GM21528 (cell line): ENCODE measurements around the gene TUBB4B.

Experiments used
- ATAC-seq: cut with Tn5 transposase; IDR thresholded peaks from one replicate; pipeline ENCODE4 v1.9.1; 2021; ENCODE audit warnings: mild to moderate bottlenecking, moderate library complexity; ENCODE audit not compliant: unreplicated experiment, low FRiP score

The TUBB4B gene

DNA sequence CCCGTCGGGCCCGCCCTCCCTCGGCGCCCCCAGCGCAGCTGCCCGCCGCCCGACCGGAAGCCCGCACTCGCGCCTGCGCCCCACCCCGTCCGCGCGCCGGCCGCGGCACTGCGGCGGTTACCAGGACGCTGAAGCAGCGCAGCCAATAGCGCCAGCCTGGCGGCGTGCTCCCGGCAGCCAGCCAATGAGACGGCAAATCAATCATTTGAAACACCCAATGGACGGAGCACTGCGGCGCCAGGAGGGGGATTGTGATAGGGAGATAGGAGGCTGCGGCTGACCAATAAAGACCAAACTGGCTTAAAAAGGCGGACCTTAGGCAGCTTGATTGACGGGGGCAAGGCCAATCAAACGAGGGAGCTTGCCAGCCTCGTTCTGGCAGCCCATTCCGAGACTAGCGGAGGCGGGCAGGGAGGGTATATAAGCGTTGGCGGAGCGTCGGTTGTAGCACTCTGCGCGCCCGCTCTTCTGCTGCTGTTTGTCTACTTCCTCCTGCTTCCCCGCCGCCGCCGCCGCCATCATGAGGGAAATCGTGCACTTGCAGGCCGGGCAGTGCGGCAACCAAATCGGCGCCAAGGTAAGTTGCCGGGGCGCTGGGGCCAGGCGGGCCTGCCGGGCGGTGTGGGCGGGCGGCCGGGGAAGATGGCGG, at the start of gene TUBB4B:
TUBB4B (plus strand) TSS at position 447 of the 649 bp plus-strand sequence; CDS start at position 521, 74 bp downstream.
- peak; percentile 75 for ATAC-seq

DNA sequence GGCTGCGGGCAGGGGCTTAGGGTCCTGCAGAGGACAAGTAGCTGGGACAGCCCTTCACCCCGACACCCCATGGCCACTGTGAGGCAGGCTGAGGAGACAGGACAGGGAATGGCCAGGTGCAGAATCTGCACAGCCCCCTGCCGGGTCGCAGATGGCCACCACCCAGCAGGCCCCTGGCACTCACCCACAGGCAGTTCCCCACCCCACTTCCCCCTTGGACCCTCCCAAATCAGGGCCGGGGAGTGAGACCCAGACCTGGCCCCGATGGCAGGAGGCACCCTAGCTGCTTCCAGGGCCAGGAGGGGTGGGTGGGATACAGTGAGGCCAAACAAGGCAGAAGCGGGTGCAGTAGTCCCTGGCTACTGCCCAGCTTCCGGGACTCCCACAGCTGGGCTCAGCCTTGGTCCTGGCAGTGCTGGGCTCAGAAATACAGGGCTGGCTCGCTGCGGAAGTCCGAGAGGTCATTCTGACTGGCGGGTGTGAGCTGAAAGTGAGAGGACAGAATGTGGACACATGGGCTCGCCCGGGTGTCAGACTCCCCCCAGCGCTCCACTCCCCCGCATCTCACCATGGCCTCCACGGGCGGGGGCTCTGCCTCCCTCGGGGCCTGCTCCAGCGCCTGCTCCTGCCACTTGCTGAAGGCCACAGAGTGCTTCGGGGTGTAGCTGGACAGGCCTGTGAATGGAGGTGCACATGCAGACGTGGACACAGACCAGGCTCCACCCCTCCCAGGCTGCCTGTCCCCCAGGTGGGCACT, 49.2 kb upstream of the TUBB4B start:
- ATAC-seq: no peak

DNA sequence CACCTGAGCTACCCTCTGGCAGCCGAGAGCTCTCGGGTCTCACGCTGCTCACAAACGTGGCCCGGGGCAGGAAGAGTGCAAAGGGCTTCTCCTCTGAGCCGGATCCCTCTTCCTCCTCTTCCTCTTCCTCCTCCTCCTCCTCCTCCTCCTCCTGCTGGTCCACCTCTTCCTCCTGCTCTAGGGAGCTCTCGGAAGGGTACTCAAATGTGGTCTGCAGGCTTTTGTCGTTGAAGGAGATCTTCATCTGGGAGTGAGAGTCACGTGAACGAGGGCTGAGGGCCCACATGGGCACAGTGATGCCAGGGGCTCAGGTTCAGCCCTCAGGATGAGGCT, 48.7 kb upstream of the TUBB4B start:
- ATAC-seq: no peak

DNA sequence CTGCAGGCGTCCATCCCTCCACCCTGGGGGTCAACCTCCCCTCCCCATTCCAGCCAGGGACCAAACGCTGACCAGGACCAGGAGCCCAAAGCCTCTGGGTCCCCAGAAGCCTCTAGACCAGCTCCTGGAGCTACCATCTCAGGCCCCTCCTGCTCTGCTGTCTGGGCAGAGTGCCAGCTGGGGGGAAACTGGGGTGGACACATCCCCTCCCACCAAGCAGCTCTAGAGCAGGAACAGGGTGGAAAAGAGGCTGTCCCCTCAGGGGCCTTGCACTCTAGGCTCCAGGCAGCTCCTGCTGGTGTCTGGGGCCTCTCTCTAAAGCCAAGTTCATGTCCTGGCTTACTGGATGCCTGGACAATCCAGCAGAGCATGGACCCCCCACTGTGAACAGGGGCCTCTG, 48.2 kb upstream of the TUBB4B start:
- ATAC-seq: no peak

DNA sequence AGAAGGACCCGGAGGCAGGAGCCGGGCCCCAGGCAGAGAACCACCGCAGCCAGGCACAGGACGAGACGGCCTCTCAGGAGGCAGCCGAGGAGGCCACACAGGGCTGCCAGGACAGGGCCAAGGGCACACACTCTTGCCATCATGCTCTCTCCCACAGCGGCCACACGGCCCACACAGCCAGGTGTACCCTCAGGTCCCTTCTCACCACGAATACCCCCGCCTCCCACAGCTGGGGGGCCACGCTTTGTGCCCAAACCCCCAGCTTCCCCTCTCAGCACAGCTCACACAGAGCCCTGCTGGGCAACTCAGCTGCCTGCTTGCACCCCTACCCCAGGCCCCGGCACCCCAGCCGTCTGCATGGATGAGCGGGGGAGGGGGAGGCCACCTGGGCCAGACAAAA, 47.3 kb upstream of the TUBB4B start:
- ATAC-seq: no peak

DNA sequence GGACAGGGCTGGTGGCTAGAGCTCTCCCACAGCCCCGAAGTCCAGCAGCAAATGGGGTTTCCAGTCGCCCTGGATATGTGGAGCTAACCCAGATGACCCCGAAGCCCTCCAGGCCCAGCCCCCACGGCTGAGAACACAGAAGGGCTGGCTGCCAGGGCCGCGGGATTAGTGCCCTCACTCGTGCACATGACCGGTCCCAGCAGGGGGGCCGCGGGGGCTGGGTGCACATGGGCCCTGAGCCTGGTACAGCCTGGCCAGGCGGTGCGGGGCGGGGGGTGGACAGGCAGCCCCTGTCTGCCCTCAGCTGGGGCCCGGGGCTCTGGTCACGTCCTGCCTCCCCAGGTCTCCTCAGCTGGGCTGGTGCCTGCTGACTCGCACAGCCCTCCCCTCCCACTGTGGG, 46.7 kb upstream of the TUBB4B start:
- no peak for ATAC-seq

DNA sequence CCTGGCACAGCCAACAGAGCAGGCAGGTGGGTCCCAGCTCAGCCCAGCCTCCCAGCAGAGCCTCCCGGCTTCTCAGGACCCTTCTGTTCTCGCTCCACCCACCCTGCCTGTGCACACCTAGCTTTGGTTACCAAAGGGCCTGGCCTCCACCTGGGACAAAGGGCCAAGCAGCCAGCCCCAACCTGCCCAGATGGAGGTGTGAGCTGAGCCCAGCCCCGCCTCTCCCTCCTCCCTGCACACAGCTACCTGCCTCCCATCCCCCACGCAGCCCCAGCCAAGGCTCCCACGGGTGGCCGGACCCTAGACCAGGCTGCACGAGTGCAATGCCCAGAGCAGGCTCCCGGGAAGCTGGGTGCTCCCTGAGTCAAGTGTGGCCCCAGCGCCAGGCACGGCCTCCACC, 46.2 kb upstream of the TUBB4B start:
- ATAC-seq: no peak

DNA sequence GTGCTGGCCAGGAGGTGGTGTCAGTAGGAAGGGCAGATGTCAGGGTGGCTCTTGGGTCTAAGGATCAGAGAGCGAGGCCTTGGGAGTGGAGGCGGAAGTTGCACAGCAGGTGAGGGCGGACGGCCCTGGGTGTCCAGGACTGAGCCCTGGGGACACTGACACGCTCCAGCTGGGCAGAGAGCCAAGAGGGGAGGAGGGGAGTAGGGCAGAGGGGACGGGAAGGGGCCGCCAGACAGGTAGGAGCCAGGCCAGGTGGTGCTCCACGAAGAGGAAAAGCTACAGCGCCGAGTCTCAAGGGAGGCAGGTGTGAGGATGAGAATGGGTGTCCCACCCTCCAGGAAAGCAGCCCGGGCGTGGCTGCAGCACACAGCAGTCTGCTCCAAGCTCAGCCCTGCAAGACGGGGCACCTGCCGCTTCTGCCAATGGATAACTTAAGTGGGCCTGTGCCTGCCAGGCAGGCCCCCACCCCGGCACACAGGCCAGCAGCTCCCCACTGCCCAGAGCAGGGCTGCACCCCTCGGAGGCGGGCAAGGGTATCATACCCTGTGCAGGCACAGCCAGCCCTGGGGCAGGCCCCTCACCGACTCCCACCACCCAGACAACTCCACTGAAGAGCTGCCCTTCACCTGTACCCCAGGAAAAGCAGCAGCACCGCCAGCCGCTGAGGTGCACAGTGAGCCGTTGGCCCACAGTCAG, 45.4 kb upstream of the TUBB4B start:
- ATAC-seq: no peak

DNA sequence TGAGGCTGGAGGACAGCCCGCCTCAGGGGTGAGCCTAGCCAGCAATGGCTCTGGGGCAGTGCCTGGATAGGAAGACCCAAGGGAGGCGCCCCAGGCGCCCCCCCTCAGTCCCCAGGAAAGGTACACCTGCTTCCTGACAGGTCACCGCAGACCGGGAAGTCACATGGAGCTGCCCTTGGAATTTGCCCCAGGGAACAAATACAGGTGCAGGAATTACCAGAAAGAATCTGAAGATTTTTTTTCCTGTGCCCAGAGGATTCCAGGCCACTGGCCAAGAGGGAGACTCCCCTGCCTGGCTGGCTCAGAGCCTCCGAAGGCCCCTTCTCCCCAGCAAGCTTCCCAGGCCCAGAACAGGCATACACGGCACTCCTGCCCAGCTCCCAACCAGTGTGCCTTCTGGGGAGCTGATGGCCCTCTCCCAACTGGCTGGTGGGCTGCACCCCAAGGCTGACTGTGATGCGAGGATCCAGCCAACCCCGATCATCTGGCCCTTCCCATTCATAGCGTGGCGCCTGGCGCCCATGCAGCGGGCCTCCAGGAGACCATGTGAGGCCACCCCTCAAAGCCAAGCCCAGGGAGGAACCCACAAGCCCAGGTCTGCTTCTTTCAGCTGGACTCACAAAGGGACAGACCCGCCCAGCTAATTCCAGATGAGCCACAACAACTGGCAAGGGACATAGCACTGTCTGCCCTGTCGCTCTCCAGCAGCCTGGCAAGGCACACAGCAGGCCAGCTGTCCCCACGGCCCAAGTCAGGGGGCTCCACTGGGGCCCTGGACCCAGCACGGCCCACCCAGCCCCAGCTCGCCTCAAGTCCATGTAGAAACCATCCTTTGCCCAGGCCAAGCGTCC, 42.8 kb upstream of the TUBB4B start:
- ATAC-seq: no peak

DNA sequence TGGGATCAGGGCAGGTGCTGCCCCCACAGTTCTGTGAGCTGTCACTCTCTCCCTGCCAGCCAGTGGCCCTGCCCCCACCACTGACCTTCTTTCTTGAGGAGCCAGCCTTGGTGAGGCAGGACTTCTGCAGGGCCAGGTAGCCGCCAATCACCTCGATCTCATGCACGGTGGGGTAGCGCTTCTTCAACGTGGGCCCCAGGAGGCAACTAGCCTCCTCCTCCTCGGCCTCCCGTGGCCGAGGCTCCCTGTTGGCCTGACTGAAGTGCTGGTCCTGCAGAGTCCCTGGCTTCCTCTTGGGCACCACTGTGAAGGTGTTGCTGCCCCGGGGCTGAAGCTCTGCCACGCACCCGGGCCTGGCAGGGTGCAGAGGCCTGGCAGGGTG, 42.2 kb upstream of the TUBB4B start:
- no peak for ATAC-seq

DNA sequence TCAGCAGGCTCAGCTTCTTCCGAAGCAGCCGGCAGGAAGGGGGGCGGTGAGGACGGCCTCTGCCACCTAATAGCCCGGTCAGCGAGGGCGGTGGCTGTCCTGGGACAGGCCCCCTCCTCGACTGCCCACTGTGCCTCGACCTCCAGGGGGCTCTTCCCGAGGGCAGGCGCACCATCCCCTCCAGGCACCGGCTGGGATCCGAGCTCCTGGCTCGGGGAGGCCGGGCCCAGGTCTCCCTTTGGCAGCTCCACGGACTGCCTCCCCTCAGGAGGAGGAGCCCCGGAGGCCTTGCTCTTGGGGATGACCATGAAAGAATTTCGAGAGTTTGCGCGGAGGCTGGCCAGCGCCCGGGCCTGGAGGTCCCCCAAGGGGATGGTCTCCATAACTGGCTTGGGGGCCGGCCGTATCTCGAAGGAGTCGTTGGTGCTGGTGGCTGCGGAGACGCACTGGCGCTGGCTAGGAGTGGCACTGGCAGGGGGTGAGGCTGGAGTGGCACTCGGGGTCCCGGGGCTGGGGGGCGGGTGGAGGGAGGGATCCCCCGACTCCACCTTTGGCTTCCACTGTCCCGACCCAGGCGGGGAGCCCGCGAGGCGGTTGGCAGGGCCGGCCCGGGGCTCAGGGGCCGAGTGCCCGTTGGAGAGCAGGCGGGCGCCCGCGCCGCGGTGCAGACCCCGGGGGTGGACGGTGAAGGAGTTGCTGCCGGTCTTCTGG, 41.5 kb upstream of the TUBB4B start:
- ATAC-seq: no peak

DNA sequence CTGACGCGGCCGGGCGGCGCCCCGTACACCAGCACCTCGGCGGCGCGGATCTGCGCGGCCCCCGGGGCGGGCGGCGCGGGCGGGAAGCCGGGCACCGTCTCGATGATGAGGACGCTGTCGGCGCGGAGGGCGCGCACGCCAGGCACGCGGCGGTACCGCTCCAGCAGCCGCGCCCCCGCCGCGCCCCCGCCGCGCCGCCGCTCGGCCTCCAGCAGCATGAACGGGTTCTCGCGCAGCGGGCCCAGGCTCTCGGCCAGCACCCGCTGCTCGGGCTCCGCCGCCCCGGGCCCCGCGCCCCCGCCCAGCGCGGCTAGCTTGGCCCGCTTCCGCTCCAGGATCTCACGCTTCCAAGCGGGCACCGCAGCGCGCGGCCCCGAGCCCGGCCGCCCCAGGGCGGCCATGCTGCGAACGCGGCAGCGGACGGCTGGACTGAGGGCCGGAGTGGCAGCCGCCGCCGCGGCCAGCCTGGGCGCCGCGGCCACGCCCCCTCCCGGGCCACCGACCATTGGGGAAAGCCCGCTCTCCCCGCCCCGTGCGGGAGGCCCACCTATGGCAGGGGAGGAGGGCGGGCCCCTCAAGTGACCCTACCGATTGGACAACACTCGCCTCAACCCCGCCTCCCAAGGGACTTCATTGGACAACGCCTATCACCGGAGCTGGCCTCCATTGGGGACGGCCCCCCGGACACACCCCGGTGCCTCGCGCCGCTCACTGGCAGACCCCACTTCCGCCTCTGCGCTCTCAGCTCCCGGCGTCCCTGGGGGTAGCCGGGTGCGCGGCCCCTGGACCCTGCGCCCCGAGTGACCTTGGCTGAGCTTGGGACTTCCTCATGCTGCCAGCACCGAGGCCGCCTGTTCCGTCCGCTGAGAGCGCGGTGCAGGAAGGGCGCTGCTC, 40.5 kb upstream of the TUBB4B start, which contains the start of gene TPRN:
TPRN (minus strand) TSS at position 431 of the 894 bp plus-strand sequence; CDS start at position 401, 30 bp downstream.
- peak; percentile 77 for ATAC-seq

DNA sequence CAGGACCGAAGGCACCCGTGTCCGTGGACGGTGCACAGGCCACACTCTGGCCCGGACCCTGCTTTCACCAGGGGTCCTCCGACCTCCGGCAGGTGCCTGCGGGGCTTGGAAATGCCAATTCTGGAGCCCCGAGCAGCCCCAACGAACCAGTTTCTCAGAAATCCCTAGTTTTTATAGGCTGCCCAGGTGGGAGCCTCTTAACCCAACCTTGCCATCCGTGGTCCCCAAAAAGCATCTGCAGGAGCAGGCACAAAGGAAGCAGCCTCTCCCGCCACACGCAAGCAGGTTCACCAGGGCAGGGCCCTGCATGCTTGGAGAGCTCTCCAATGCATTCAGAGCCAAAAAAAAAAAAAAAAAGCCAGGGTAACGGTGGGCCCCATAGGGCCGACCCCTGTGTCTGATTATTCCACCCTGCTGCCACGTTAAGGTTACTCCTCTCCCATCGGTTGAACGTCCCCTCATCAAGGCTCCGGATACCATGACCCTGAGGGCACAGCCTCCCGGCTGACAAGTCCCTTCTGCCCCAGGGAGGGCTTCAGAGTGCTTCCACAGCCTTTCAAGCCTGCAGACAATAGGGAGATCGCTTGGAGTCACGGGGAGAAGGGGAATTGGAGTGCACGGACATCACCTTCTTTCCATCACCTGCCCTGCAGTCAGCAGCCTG, 39.8 kb upstream of the TUBB4B start:
- no peak for ATAC-seq

DNA sequence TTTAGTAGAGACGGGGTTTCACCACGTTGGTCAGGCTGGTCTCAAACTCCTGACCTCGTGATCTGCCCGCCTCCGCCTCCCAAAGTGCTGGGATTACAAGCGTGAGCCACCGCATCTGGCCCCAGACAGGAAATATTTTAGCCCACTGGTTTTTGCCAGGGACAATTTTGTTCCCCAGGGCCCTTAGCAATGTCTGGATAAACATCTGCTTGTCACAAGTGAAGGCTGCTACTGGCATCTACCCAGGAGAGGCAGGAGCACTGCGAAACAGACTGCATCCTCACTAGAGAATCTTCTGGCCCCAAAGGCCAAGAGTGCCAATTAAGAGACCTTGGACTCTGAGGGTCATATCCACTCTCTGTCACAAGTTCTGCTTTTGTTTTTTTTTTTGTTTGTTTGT, 38.1 kb upstream of the TUBB4B start:
- ATAC-seq: no peak

DNA sequence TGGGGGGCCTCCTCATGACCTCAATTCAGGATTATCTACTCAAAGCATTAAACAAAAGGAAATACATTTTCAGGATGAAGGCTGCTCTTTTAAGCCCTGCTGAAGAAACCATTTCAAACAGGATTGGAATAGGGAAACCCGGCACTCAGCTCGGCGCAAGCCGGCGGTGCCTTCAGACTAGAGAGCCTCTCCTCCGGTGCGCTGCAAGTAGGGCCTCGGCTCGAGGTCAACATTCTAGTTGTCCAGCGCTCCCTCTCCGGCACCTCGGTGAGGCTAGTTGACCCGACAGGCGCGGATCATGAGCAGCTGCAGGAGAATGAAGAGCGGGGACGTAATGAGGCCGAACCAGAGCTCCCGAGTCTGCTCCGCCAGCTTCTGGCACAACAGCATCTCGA, 36.4 kb upstream of the TUBB4B start:
- no peak for ATAC-seq

DNA sequence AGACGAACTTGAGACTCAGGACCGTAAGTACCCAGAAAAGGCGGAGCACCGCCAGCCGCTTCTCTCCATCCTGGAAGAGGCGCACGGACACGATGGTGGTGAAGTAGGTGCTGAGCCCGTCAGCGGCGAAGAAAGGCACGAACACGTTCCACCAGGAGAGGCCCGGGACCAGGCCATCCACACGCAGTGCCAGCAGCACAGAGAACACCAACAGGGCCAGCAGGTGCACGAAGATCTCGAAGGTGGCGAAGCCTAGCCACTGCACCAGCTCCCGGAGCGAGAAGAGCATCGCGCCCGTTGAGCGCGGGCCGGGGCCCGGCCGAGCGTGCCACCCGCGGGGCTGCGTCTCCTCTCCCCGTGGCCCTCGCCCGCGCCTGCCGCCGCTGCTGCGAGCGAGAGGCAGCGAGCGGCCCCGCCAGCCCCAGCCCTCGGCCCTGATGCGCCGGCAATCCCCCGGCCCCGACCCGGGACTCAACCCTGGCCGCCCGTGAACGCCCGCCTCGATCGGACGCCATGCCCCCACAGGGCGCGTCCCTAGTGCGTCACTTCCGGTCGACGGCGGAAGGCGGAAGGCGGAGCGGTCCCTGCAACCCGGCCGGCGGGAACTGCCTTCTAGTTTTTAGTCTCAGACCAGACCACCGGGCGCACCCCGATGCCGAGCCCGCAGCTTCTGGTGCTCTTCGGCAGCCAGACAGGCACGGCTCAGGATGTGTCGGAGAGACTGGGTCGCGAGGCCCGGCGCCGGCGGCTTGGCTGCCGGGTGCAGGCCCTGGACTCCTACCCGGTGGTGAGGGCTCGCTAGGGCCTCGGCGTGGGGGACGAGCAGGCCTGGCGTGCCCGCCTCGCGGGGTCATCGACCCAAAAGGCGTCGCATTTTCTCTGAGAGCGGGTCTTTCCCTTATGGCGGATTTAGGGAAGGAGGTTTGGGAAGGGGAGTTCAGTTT, 35.7 kb upstream of the TUBB4B start, which contains the start of the genes NDOR1 and TMEM203:
NDOR1 (plus strand) TSS at position 575 of the 944 bp plus-strand sequence; CDS start at position 653, 78 bp downstream.
TMEM203 (minus strand) TSS at position 523 of the 944 bp plus-strand sequence; CDS start at position 289, 234 bp downstream.
- peak; percentile 49 for ATAC-seq

DNA sequence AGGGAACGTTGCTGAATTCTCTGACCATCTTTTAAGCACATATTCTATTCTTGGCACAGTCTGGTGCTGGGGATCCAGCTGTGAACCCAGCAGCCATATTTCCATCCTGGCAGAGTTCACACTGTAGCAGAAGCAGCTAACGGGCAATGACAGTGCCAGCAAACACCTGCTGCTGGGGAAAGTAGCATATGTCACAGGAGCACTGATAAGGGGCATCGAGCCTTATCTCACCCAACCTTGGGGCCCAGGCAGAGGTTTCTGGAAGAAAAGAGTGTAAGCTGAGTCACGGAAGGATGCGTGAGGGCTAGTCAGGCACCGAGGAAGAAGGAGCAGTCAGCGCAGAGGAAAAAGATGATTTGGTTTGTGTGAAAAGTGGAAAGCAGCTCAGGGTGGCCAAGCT, 34.5 kb upstream of the TUBB4B start:
- ATAC-seq: no peak
